Vagina (tissue), 2 donors: Measurements from ENCODE around the gene PRDM16. TPM values are rescaled to one million over a fixed set of nuclear protein-coding genes. Genes with fewer than 3 reads are reported as not detected.

ENCODE experiments used
- DNase-seq, 2 donors: peaks; one replicate each; pipeline ENCODE4 v3.0.0-alpha.2; 2017; ENCODE audit errors: extremely low spot score in 2 of 2
- H3K27ac ChIP-seq: fragments of 200-600 bp; sonication (generic); one replicate; pipeline ENCODE4 v1.5.1; 2019
- H3K27me3 ChIP-seq: fragments of 200-600 bp; sonication (generic); one replicate; pipeline ENCODE4 v1.5.1; 2019
- H3K36me3 ChIP-seq, 2 donors: fragments of 200-600 bp; sonication (generic); one replicate each; pipeline ENCODE4 v1.5.1; 2017 to 2019
- H3K4me1 ChIP-seq: fragments of 200-600 bp; sonication (generic); one replicate; pipeline ENCODE4 v1.5.1; 2019
- H3K4me3 ChIP-seq, 2 donors: fragments of 200-600 bp; sonication (generic); 1 replicate in 1 of 2; 2 replicates in 1 of 2; pipeline ENCODE4 v1.5.1; 2016 to 2019
- H3K9me3 ChIP-seq: fragments of 200-600 bp; sonication (generic); one replicate; pipeline ENCODE4 v1.5.1; 2019
- CTCF ChIP-seq, 3 experiments: fragments of 450-650 bp in 2 of 3; fragments of 200-600 bp in 1 of 3; sonication (generic) in 1 of 3; IDR thresholded peaks; one replicate each; pipeline ENCODE4 v1.5.1; 2017 to 2019; ENCODE audit warnings: antibody characterized with exemption in 3 of 3, mild to moderate bottlenecking in 2 of 3, moderate library complexity in 2 of 3
- POLR2A ChIP-seq, 2 donors: fragments of 450-650 bp; IDR thresholded peaks; one replicate each; pipeline ENCODE4 v1.6.1; 2017; ENCODE audit warnings: antibody characterized with exemption in 2 of 2, mild to moderate bottlenecking in 2 of 2, moderate library complexity in 2 of 2
- POLR2AphosphoS5 ChIP-seq, 2 donors: sonication (generic); formaldehyde crosslinking; IDR thresholded peaks; one replicate each; pipeline ENCODE4 v1.9.0; 2017; ENCODE audit warnings: antibody characterized with exemption in 2 of 2, mild to moderate bottlenecking in 2 of 2, low read depth in 1 of 2; ENCODE audit not compliant: insufficient read depth in 1 of 2
- intact Hi-C: fragments of 100-400 bp; cut with DNase I; formaldehyde crosslinking; loops from one replicate; pipeline ENCODE4 v1.15.1; 2023
- total RNA-seq: library from RNA; depleted of rRNA; stranded (reverse); fragments of >200 nt; gene quantifications from one replicate; pipeline ENCODE4 v1.2.3, GENCODE V29; 2016

Gene PRDM16
- total RNA-seq, 1 donor from 2014 or later = 3.9 TPM

GRCh38 chr1:3188150-3188971, 119.4 kb downstream of the PRDM16 start:
- intact Hi-C loops = no loop called here
- no peak for TF ChIP-seq POLR2A (IDR thresholded peaks at IDR 0.05)
- TF ChIP-seq POLR2AphosphoS5 (IDR thresholded peaks at IDR 0.05; ENCODE audit: insufficient read depth in 1 of 2, low read depth in 1 of 2) = no peak
- TF ChIP-seq CTCF (IDR thresholded peaks at IDR 0.05) = no peak
- no peak overlapping the region for H3K4me3 ChIP-seq
- no peak overlapping the region for H3K27ac ChIP-seq
- H3K36me3 ChIP-seq = no peaks in the 10 kb centered on the region
- H3K4me1 ChIP-seq = no peaks in the 10 kb centered on the region
- H3K9me3 ChIP-seq = no peaks in the 10 kb centered on the region
- DNase-seq = no peak
- no peaks in the 10 kb centered on the region for H3K27me3 ChIP-seq

- intact Hi-C loops = no loop called here
- H3K27me3 ChIP-seq = no peaks in the 10 kb centered on the region
- no peaks in the 10 kb centered on the region for H3K36me3 ChIP-seq
- no peaks in the 10 kb centered on the region for H3K4me1 ChIP-seq
- no peak for TF ChIP-seq POLR2AphosphoS5 (IDR thresholded peaks at IDR 0.05; ENCODE audit: insufficient read depth in 1 of 2, low read depth in 1 of 2)
- no peak for TF ChIP-seq CTCF (IDR thresholded peaks at IDR 0.05)
- no peak for TF ChIP-seq POLR2A (IDR thresholded peaks at IDR 0.05)
- no peaks in the 10 kb centered on the region for H3K9me3 ChIP-seq
- DNase-seq = no peak
- no peak overlapping the region for H3K4me3 ChIP-seq
- H3K27ac ChIP-seq = no peak overlapping the region
Observed at GRCh38 chr1:3190256-3191041, 121.4 kb downstream of the PRDM16 start.

- intact Hi-C loops = no loop called here
- Histone ChIP-seq H3K9me3 (no peaks in the 10 kb centered on the region), H3K4me3 (no peak overlapping the region), H3K27me3 (no peaks in the 10 kb centered on the region), H3K4me1 (no peaks in the 10 kb centered on the region), H3K27ac (no peak overlapping the region), H3K36me3 (no peaks in the 10 kb centered on the region)
- TF ChIP-seq CTCF (IDR thresholded peaks at IDR 0.05) = no peak
- TF ChIP-seq POLR2AphosphoS5 (IDR thresholded peaks at IDR 0.05; ENCODE audit: insufficient read depth in 1 of 2, low read depth in 1 of 2) = no peak
- no peak for TF ChIP-seq POLR2A (IDR thresholded peaks at IDR 0.05)
- no peak for DNase-seq
Observed at GRCh38 chr1:3192361-3192760, 123.4 kb downstream of the PRDM16 start.

GRCh38 chr1:3192825-3193224, 123.8 kb downstream of the PRDM16 start:
- Histone ChIP-seq H3K4me3 (no peak overlapping the region), H3K36me3 (no peaks in the 10 kb centered on the region), H3K4me1 (no peaks in the 10 kb centered on the region), H3K27ac (peak overlapping the region; percentile 62), H3K9me3 (no peaks in the 10 kb centered on the region), H3K27me3 (no peaks in the 10 kb centered on the region)
- intact Hi-C loops = no loop called here
- no peak for DNase-seq
- no peak for TF ChIP-seq POLR2A (IDR thresholded peaks at IDR 0.05)
- TF ChIP-seq CTCF (IDR thresholded peaks at IDR 0.05) = no peak
- TF ChIP-seq POLR2AphosphoS5 (IDR thresholded peaks at IDR 0.05; ENCODE audit: insufficient read depth in 1 of 2, low read depth in 1 of 2) = no peak
